GM04504 (cell line): ENCODE results near the gene ZNF785.
"Not testable (repeated sequence)": the region's sequence is repeated elsewhere in the genome, so short reads cannot be mapped to it uniquely, and the experiment has no call there.

Source experiments
- DNase-seq: peaks from one replicate; pipeline ENCODE4 v3.0.0-alpha.2; 2012; ENCODE audit warnings: low read depth

ZNF785 gene

DNA sequence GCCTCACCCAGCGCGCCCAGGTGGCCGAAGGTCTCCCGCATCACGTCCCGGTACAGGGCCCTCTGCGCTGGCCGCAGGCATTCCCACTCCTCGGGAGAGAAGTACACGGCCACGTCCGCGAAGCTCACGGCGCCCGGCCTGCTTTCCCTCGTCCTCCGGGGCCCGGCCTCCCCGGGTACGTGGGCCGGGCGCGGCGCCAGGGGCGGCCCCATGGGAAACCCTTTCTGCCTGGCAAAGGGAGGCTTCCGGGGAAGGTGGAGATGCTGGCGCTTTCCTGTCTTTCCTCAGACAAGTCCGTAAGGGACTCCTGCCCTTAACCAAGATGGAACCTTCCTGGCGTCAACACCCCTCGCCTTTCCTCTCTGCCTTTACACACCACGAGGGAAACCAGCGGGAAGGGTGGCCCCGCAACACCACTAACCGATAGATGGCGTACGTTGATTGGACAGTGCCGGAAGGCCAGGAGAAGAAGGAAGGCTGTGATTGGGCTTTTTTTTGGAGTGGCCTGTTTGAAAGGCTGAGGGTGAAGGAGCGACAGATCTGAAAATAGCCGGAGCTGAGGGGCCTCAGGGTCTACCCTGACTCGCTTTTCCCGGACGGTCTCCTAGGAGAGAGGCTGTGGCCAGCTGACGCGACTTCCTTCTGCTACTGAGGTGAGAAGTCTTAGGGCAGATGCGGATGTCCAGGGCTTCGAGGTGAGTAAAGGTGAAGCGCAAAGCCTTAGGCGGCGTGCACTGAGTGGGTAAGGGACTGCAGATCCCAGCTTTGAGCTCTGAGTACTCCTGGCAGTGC is at the start of gene ZNF785:
Gene ZNF785, minus strand, starts transcription at position 298 of the 792 bp plus-strand sequence. Its CDS starts 86 bp downstream, at position 212.
- DNase-seq = peak; percentile 99

DNA sequence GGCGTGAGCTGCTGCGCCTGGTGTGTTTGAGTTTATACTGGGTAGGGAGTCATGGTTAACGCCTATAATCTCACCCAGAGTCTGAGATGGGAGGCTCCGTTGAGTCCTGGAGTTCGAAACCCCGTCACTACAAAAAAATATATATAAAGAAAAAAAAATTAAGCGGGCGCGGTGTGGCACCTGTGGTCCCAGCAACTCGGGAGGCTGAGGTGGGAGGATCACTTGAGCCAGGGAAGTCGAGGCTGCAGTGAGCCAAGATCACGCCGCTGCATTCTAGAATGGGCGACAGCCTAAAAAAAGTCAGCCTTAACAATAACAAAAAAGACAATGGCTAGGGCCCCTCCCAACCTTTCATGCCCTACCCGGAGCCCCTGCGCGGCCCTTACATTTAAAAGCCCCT is 48.0 kb upstream of the ZNF785 start:
- DNase-seq = no peak

DNA sequence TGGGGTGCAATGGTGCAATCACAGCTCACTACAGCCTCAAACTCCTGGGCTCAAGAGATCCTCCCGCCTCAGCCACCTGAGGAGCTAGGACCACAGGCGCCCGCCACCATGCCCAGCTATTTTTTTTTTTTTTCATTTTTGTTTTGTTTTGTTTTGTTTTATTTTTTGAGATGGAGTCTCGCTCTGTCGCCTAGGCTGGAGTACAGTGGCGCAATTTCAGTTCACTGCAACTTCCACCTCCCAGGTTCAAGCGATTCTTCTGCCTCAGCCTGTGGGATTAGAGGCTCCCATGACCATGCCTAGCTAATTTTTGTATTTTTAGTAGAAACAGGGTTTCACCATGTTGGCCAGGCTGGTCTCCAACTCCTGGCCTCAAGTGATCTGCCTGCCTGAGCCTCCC is 47.0 kb upstream of the ZNF785 start:
- not testable (repeated sequence) for DNase-seq

DNA sequence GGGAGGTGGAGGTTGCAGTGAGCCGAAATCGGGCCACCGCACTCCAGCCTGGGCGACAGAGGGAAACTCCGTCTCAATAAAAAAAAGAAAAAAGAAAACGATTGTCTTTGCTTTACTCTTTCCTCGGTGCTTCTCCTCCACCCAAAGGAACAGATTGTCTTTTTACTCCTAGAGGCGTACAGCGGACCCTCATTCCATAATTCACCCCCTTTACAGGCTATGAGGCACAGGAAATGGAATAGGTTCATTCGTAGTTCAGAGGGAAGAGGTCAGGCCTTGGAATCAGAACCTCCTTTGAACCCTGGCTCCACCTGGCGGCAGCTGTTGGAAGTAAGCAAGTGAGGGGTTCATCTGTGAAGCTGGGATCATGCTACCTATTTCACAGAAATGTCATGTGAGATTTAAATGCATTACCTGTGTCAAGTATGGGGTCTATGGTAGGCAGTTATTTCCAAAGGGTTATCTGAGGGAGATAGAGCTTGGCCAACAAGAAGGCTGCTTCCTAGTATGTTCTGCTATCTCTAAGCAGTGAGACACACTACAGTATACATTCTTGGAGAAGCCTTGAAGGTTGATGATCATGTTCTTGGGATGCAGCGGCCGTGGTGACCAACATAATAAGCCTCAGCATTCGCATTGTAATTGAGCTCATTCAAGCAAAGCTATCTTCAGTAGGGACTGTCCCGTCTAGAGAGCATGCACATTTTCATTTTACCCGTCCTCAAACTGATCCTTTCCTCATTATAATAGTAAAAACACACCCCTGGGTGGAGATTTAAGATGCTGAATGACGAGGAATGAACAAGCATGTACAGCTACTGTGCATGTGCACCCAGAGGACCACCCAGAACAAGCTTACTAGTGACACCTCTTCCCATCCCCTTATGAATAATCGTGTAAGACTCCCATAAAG is 43.4 kb upstream of the ZNF785 start:
- DNase-seq = peak; percentile 40

DNA sequence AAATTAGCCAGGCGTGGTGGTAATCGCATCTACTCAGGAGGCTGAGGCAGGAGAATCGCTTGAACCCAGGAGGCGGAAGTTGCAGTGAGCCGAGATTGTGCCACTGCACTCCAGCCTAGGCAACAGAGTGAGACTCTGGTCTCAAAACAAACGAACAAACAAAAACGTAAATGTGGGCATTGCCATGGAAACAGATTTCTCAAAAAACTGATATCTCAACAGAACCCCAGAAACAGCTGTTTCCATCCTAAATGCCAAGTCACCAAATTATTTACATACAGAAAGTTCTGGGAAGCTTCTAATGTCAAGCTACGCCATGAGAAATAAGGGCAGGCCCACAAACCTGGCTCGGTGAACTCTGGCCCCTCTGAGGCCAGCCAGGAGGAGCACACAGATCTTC is 40.7 kb upstream of the ZNF785 start:
- no peak for DNase-seq

DNA sequence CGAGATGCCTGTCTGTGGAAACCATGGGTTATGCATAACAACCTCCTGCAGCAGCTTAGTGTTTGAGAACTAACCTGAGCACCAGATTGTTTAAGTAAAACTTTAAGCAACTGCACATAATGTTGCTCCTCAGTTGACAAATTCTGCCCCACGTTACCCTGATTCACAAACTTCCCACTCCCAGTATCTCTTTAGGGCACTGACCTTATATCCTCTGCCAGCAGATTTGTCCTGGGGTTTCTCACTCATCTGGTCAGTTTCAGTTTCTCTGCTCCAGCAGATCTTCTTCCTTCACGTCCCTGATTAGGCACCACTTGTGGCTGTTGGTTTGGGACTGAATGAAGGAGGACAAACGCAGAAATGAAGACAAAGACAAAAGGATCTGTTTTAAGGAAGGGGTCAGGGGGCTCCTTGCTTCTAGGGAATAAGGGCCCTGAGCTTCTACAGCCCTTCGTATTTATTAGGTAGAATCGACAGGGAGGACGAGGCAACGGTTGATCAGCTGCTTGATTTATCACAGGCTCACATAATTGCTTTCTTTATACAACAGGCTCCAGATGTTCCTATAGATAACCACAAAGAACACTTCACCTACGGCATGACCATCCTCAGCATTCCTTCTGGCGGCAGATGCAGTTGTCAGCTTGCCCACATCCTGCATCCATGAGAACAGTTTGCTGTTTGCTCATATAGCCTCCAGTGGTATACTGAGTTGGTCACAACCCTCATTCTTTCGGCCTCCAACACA is 38.2 kb upstream of the ZNF785 start:
- no peak for DNase-seq

DNA sequence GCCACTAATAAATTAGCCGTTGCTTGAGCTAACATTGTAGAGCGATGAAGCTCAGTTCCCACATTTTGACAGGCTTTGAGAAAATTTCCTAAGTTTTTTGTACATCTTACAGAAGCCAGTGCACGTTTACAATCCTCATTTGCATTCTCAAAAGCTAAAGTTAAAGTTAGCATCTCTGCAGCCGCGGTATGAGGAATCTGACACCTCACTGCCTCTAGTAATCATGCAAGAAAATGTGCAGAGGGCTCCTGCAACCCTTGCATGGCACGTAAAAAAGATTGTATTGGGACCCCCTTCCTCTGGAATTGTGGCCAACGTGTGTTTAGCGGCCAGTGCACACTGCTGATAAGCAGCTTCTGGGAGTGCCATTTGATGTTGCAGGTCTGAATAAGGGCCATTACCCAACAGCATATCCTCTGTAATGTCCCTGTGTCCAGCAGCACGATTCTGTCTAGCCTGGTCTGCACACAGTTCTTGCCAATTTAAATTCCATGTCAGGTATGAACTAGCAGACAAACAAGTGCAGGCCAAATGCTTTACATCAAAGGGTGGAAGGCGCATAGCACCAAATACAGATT is 37.0 kb upstream of the ZNF785 start:
- DNase-seq = no peak

DNA sequence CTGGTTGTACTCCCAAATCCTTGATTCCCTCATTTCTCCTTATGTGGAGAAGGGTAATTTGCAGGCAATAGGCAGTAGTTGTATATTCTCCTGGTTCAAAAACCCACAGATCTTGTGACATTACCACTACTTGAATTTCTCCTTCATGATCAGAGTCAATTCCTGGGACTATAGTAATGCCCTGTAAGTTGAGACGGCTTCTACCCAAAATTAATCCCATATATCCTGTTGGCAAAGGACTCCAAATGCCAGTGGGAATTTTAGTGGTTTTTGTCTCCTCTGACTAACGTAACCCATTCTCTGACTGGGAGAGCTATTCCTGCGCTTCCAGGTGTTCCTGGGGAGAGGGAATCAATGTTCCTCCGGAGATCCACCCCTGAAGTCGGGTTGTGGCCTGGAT is 36.3 kb upstream of the ZNF785 start:
- DNase-seq = no peak

DNA sequence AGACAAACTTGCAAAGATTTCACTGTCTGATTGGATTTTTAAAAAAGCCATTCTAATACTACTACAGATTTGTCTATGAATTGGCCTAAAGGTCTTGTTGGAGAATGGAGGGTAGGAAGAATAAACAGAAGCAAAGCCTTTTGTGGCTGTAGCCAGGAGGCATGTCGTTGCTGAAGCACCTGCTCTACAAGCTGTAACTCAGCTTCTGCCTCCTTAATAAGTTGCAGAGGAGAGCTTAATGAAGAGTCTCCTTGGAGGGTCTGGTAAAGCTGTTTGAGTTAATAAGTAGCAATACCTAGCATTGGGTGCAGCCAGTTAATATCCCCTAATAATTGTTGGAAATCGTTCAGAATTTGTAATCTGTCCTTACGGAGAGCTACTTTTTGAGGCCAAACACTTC is 34.7 kb upstream of the ZNF785 start:
- DNase-seq = no peak

DNA sequence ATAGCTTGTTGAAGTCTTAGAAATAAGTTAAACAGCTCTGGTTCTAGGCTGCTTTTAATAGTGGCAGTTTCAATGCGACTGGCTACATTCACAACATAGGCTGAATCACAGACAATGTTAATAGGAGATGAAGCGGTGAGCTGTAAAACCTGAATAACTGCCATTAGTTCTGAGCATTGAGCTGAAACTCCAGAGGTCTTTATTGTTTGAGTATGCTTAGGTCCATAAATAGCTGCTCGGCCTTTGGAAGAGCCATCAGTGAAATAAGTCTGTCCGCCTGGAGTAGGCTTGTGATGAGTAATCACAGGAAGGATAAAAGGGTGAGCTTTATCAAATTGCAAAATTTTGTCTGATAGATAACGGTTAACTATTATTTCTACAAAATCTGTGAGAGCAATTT is 34.1 kb upstream of the ZNF785 start:
- no peak for DNase-seq

DNA sequence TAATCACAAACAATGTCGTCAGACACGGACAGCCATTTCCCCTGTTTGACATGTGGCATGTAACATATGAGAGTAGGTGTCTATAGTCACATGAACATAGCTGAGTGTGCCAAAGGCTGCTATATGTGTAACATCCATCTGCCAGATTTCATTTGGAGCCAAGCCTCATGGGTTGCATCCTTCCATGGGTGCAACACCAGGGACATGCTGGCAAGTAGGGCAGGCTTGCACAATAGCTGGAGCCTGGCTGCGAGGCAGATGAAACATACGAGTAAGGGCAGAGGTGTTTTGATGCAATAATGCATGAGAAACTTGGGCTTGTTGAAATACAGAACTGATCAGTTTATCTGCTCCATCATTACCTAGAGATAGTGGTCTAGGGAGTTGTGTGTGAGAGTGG is 33.7 kb upstream of the ZNF785 start:
- DNase-seq = no peak

DNA sequence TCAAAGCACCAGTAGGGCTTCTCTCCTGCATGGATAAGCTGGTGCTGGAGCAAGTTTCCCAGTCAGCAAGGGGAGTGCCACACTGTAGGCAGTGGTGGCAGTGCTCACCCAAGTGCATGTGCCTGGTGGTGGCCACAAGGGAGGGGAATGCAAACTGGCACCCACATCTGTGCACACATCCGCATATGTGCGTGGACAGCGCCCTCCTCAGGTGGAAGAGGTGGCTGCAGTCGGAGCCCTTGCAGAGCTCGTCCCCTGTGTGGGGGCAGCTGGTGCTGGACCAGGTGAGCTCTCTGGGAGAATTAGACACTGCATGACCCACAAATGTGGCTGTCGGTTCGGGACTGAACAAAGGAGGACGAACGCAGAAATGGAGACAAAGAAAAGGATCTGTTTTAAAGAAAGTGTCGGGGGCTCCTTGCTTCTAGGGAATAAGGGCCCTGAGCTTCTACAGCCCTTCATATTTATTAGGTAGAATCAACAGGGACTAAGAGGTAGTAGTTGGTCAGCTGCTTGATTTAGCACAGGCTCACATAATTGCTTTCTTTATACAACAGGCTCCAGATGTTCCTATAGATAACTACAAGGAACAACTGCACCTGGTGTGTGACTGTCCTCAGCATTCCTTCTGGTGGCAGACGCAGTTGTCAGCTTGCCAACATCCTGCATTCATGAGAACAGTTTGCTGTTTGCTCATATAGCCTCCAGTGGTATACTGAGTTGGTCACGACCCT is 30.0 kb upstream of the ZNF785 start:
- no peak for DNase-seq

DNA sequence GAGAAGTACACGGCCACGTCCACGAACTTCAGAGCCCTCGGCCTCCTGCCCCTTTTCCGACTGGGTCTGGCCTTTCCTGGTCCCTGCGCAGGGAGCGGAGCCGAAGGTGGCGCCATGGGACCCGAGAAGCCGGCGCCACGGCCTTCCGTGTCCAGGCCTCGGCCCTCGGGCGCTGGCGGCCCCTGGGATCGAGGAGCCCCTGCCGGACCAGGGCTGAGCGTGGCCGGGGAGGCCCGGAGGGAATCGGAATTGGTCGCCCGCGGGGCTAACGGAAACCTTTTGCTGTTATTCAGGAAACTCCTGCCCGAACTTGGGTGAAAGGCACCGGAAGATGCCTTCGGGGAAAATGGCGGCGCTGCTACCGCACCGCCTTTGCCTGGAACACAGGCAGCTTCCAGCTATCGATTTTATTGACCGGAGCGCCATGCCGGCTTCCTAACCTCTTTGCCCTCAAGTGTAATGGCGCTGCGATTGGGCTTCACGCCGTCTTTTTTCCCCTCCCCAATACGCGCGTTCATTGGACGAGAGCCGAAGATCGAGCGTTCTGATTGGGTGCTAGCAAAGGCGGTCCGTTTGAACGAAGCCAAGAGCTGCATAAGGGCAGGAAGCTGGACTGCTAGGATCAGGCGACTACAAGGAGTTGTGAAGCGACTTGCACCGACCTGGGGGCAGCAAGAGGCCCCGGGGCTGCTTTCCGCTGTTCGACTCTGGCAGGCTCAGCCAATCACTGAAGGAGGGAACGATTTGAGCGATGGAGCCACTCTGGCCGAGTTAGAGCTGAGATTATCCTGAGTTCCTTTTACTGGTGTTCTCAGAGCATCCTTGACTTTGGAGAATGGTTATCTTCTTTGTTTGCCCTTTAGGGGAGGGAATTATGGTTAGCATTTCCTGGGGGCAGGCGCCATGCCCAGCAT is 24.7 kb upstream of the ZNF785 start, which contains the start of gene ZNF689:
Gene ZNF689, minus strand, starts transcription at position 464 of the 914 bp plus-strand sequence. Its CDS starts 348 bp downstream, at position 116.
- peak; percentile 95 for DNase-seq

DNA sequence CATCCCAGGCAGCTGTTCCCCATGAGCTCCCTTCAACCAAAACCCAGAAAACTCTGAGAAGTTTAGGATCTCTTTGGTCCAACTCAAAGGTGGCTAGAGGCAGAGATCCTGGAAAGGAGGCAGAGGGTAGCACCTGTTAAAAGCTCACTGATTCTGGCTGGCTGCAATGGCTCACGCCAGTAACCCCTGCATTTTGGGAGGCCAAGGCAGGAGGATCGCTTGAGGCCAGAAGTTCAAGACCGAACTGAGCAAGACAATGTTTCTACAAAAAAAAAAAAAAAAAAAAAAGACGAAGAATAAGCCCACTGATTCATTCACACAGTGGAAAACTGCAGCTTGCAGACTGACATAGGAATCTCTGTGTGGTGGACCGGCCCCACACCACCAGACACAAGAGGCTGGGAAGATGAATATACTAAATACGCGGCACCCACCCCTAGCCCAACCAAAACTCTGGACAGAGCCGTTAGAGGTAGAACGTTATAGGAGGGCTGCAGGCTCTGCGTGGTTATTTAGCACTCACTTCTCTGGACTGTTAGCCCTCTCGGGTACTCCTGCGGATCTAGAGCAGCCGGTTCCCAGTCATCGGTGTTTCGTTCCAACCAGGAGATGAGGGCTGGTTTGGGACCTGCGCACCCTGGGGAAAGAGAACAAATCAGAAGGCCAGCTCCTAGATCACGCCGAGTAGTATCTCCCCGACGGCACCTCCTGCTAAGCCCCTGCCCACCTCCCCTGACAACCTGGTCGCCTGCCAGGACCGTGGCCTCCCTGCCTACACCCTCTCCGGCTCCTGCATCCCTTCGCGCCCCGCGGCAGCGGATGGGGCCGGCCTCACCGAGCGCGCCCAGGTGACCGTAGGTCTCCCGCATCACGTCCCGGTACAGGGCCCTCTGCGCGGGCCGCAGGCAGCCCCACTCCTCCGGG is 23.8 kb upstream of the ZNF785 start:
- no peak for DNase-seq

DNA sequence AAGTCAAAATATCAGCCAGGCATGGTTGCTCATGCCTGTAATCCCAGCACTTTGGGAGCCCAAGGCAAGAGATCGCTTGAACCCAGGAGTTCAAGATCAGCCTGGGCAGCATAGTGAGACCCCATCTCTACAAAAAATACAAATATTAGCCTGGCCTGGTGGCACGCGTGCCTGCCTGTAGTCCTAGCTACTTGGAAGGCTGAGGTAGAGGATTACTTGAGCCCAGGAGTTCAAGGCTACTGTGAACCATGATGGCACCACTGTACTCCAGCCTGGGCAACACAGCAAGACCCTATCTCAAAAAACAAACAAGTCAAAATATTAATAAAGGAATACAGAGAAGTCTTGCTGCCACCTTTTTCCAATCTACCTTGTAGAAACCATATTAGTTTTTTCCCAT is 20.5 kb upstream of the ZNF785 start:
- no peak for DNase-seq

DNA sequence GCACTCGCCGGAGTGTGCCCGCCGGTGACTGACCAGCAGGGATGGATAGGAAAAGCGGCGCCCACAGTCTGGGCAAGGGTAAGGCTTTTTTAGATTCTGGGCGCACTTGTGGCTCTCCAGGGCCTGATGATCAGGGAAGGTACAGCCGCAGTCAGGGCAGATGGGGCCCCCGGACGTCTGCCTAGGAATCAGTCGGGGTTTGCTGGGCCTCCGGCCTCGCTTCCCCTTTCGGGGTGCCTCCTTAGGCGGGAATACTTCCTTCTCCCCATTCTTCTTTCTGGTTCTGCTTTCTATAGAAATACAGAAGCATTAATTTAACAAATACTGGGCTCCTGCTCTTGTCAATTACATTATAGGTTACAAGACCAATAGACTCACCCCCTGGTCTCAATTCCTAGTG is 19.7 kb upstream of the ZNF785 start:
- no peak for DNase-seq

DNA sequence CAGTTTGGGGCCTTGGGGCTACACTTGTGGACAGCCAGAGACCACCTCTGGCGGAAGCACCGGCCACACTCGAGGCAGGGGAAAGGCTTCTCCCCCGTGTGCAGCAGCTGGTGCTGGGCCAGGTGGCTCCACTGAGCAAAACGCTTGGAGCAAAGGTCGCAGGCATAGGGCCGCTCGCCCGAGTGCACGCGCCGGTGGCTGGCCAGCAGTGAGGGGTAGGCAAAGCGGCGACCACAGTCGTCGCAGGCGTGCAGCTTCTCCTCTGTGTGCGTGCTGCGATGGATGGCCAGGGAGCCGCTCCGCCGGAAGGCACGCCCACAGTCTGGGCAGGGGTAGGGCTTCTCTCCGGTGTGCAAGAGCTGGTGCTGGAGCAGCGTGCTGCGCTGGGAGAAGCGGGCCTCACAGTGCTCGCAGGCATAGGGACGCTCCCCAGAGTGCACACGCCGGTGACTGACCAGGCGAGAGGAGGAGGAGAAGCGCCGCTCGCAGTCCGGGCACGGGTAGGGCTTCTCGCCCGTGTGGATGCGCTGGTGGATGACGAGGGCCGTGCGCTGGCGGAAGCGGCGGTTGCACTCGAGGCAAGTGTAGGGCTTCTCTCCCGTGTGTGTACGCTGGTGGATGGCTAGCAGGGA is 18.9 kb upstream of the ZNF785 start:
- no peak for DNase-seq

DNA sequence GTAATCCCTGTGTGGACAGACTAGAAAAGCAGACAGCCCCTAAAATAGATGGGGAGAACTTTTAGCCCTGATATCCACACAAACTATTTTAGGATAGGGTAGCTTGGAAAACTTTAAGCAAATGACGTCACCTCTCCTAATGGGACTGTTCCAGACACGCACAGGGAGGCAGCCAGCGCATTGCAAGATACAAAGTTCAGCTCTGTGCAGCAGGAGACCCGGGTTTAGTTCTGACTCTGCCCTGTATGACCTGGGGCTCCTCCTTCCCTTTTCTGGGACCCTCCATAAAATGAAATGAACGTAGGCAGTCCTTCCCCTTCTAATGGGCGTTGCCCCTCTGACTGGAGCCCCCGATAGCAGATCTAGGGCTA is 18.4 kb upstream of the ZNF785 start:
- DNase-seq = no peak
